HepG2 (cell line): ENCODE results near the gene DRAXIN. TPM values are rescaled to one million over a fixed set of nuclear protein-coding genes. Genes with fewer than 3 reads are reported as not detected.

ENCODE experiments used
- ATAC-seq: fragments of 200-7000 bp; cut with Tn5 transposase; 3 replicates; pipeline ENCODE4 v1.9.1; 2020; ENCODE audit warnings: mild to moderate bottlenecking, moderate library complexity
- BruUV-seq: library from RNA; stranded (reverse); fragments of 400-500 nt; replicated peaks from 2 replicates; lab custom pipeline; 2021; lab: Mats Ljungman, UMichigan
- CTCF ChIA-PET: fragments of 300-600 bp; formaldehyde crosslinking; extraction: SDS; loops from one replicate; lab custom pipeline; 2021; ENCODE audit warnings: low total read pairs, inconsistent platforms, low intra/inter-chr PET ratio; lab: Yijun Ruan, JAX
- POLR2A ChIA-PET: fragments of 350-600 bp; sonication (Branson Sonifier 250); formaldehyde crosslinking; loops from one replicate; lab custom pipeline; 2020; ENCODE audit warnings: antibody characterized with exemption, inconsistent platforms; lab: Yijun Ruan, JAX
- DNase-seq: peaks from one replicate; pipeline ENCODE4 v3.0.0-alpha.2; 2015; ENCODE audit warnings: low spot score
- FAIRE-seq: peaks from 3 replicates; lab custom pipeline; 2011; peaks lifted over from hg19 to GRCh38; lab: Jason Lieb, UNC
- H2AFZ ChIP-seq: one replicate; pipeline ENCODE4 v1.6.1; 2011; ENCODE audit warnings: low read length, inconsistent platforms
- H3K27ac ChIP-seq: fragments of 300-600 bp; 3 replicates; pipeline ENCODE4 v1.8.0; 2011; ENCODE audit warnings: mixed run types, mild to moderate bottlenecking, mixed read lengths, low read length, inconsistent platforms; ENCODE audit not compliant: insufficient read depth; ENCODE audit errors: extremely low read length
- H3K27me3 ChIP-seq, 2 experiments: fragments of 200-600 bp in 1 of 2; 2 replicates in 1 of 2; 3 replicates in 1 of 2; pipeline versions ENCODE4 v1.6.0 to v1.8.0; 2011; ENCODE audit warnings: low read length in 2 of 2, mild to moderate bottlenecking in 2 of 2, moderate library complexity in 2 of 2, inconsistent platforms in 1 of 2; ENCODE audit not compliant: insufficient read depth in 2 of 2, control insufficient read depth in 1 of 2
- H3K36me3 ChIP-seq, 2 experiments: fragments of 200-600 bp in 1 of 2; replicated peaks in 1 of 2; 2 replicates in 1 of 2; 3 replicates in 1 of 2; pipeline versions ENCODE4 v1.5.1 to v1.8.0; 2011; ENCODE audit warnings: low read length in 2 of 2, inconsistent platforms in 1 of 2; ENCODE audit not compliant: insufficient read depth in 2 of 2, control insufficient read depth in 1 of 2
- H3K4me1 ChIP-seq: 2 replicates; pipeline ENCODE4 v1.5.1; 2012; ENCODE audit warnings: low read length, inconsistent platforms; ENCODE audit not compliant: insufficient read depth
- H3K4me2 ChIP-seq: 2 replicates; pipeline ENCODE4 v1.6.0; 2011; ENCODE audit warnings: low read depth, low read length, inconsistent platforms
- H3K4me3 ChIP-seq, 3 experiments: fragments of 200-600 bp in 1 of 3; sonication (generic), shearing (Covaris generic) in 1 of 3; replicated peaks in 1 of 3; 2 replicates each; pipeline ENCODE4 v1.5.1; 2011 to 2016; ENCODE audit warnings: low read length in 3 of 3, inconsistent platforms in 2 of 3, low read depth in 2 of 3, mild to moderate bottlenecking in 2 of 3, control low read depth in 1 of 3, mixed read lengths in 1 of 3; ENCODE audit not compliant: insufficient read depth in 1 of 3
- H3K79me2 ChIP-seq: one replicate; pipeline ENCODE4 v1.6.1; 2011; ENCODE audit warnings: low read length, inconsistent platforms; ENCODE audit not compliant: insufficient read depth
- H3K9ac ChIP-seq: 2 replicates; pipeline ENCODE4 v1.6.0; 2011; ENCODE audit warnings: mild to moderate bottlenecking, low read depth, low read length, inconsistent platforms; ENCODE audit not compliant: insufficient read depth
- H3K9me3 ChIP-seq: 2 replicates; pipeline ENCODE4 v1.5.1; 2012; ENCODE audit warnings: mild to moderate bottlenecking, low read length
- H4K20me1 ChIP-seq: 2 replicates; pipeline ENCODE4 v1.6.0; 2011; ENCODE audit warnings: inconsistent platforms, mild to moderate bottlenecking, low read length, moderate library complexity; ENCODE audit not compliant: insufficient read depth
- EEA1 ChIP-seq: sonication (generic); formaldehyde crosslinking; IDR thresholded peaks from 2 replicates; pipeline ENCODE4 v1.5.1; 2020; ENCODE audit warnings: mild to moderate bottlenecking, missing genetic modification reagents, borderline replicate concordance
- GLI4 ChIP-seq: sonication (generic); formaldehyde crosslinking; IDR thresholded peaks from 2 replicates; pipeline ENCODE4 v1.5.1; 2020; ENCODE audit warnings: missing genetic modification reagents, mild to moderate bottlenecking, moderate library complexity, borderline replicate concordance
- IRF2 ChIP-seq: IDR thresholded peaks from 2 replicates; pipeline ENCODE4 v1.6.1; 2018; ENCODE audit warnings: missing genetic modification reagents, missing compliant biosample characterization
- KMT2B ChIP-seq: IDR thresholded peaks from 2 replicates; pipeline ENCODE4 v1.6.1; 2016; ENCODE audit warnings: missing genetic modification reagents, missing compliant biosample characterization
- ZEB1 ChIP-seq: IDR thresholded peaks from 2 replicates; pipeline ENCODE4 v1.6.1; 2012; ENCODE audit warnings: mild to moderate bottlenecking, low read depth, inconsistent platforms; ENCODE audit not compliant: insufficient replicate concordance
- ZFP41 ChIP-seq: sonication (generic); formaldehyde crosslinking; IDR thresholded peaks from 2 replicates; pipeline ENCODE4 v1.4.0; 2020; ENCODE audit warnings: mild to moderate bottlenecking, missing genetic modification reagents, borderline replicate concordance
- ZNF256 ChIP-seq: sonication (generic); formaldehyde crosslinking; conservative IDR thresholded peaks from 2 replicates; pipeline ENCODE4 v1.4.0; 2020; ENCODE audit warnings: missing genetic modification reagents
- ZNF570 ChIP-seq: sonication (generic); formaldehyde crosslinking; IDR thresholded peaks from 2 replicates; pipeline ENCODE4 v1.4.0; 2020; ENCODE audit warnings: mild to moderate bottlenecking, missing genetic modification reagents, borderline replicate concordance
- ZNF574 ChIP-seq: sonication (generic); formaldehyde crosslinking; IDR thresholded peaks from 2 replicates; pipeline ENCODE4 v1.4.0; 2020; ENCODE audit warnings: missing genetic modification reagents
- ZNF850 ChIP-seq: sonication (generic); formaldehyde crosslinking; conservative IDR thresholded peaks from 2 replicates; pipeline ENCODE4 v1.9.0; 2021; ENCODE audit warnings: mild to moderate bottlenecking, missing genetic modification reagents
- WGBS: methylation state at CpG from one replicate; pipeline ENCODE4 v1.1.6; 2017; ENCODE audit warnings: low lambda C conversion rate; 5-methylcytosine and 5-hydroxymethylcytosine counted together
- in situ Hi-C: cut with HindIII; loops from 2 replicates; pipeline ENCODE4 v1.10.0; 2017; ENCODE audit warnings: low pct_unique_long_range_greater_than_20kb; ENCODE audit not compliant: extremely low pct_ligation_motif_present
- intact Hi-C: fragments of 100-400 bp; cut with micrococcal nuclease; formaldehyde crosslinking; loops from one replicate; pipeline ENCODE4 v1.10.0; 2022; ENCODE audit not compliant: unreplicated experiment
- polyA plus RNA-seq, 8 experiments: library from polyadenylated mRNA; depleted of rRNA in 3 of 8; stranded (reverse) in 7 of 8; unstranded in 1 of 8; fragments of >200 nt; fragmentation: Illumina TruSeq in 4 of 8; extraction: Trizol in 4 of 8; gene quantifications; 2 replicates each; pipeline versions ENCODE4 v1.2.1 to v1.2.3, GENCODE V29; 2011 to 2016; ENCODE audit warnings: low read depth in 4 of 8, missing spikeins in 1 of 8, mixed read lengths in 1 of 8; ENCODE audit not compliant: insufficient read depth in 1 of 8
- total RNA-seq, 5 experiments: library from RNA; depleted of rRNA; stranded (reverse); fragments of >200 nt; fragmentation: Illumina TruSeq; extraction: Trizol; gene quantifications; 2 replicates each; pipeline ENCODE4 v1.2.3, GENCODE V29; 2016; ENCODE audit warnings: low read depth in 1 of 5
- TF ChIP-seq, protein P1 (sequence below): sonication (generic); formaldehyde crosslinking; IDR thresholded peaks from 2 replicates; pipeline ENCODE4 v1.8.0; 2023; ENCODE audit warnings: mild to moderate bottlenecking, missing genetic modification reagents

DRAXIN gene
- total and polyA plus RNA-seq, 2 of the 13 experiments (the other 11 are each of a cell fraction or from before 2014, with no cell fraction given) = 0.02 TPM; not detected in 1

- CTCF ChIA-PET = no interaction called here
- FAIRE-seq = no peak
These were observed 9.3 kb downstream of the DRAXIN start for GRCh38 chr1:11700601-11701467.

More at GRCh38 chr1:11700601-11701467, 9.3 kb downstream of the DRAXIN start:
- H3K36me3 ChIP-seq = no peaks in the 10 kb centered on the region
- no peak overlapping the region for H2AFZ ChIP-seq
- H3K4me3 ChIP-seq = no peak overlapping the region
- no peaks in the 10 kb centered on the region for H3K4me1 ChIP-seq
- ATAC-seq (no peak), DNase-seq (no peak)
- POLR2A ChIA-PET = no interaction called here
- no TSS peak for BruUV-seq
- in situ Hi-C loops = no loop called here
- H3K9ac ChIP-seq = no peak overlapping the region
- H3K27ac ChIP-seq = no peak overlapping the region
- H3K27me3 ChIP-seq = peaks cover 17 to 71% of the 10 kb centered on the region in 2 experiments
- 42% methylated on average over 20 of the region's 34 CpGs for WGBS
- no peaks in the 10 kb centered on the region for H3K9me3 ChIP-seq
- intact Hi-C loops = no loop called here
- H3K4me2 ChIP-seq = no peak overlapping the region
- no peaks in the 10 kb centered on the region for H4K20me1 ChIP-seq
- TF ChIP-seq IRF2 (CRISPR knock-in tag) (no peak), KMT2B (CRISPR knock-in tag) (no peak), ZNF570 (CRISPR knock-in tag) (no peak), EEA1 (CRISPR knock-in tag) (no peak), ZEB1 (no peak), GLI4 (CRISPR knock-in tag) (no peak), ZNF574 (no peak), ZFP41 (CRISPR knock-in tag) (no peak), ZNF850 (CRISPR knock-in tag) (no peak), ZNF256 (CRISPR knock-in tag) (no peak)
- TF ChIP-seq, protein P1, sequence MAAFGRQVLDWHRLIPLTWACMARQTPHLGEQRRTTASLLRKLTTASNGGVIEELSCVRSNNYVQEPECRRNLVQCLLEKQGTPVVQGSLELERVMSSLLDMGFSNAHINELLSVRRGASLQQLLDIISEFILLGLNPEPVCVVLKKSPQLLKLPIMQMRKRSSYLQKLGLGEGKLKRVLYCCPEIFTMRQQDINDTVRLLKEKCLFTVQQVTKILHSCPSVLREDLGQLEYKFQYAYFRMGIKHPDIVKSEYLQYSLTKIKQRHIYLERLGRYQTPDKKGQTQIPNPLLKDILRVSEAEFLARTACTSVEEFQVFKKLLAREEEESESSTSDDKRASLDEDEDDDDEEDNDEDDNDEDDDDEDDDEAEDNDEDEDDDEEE (CRISPR knock-in tag) = no peak
- no peaks in the 10 kb centered on the region for H3K79me2 ChIP-seq
